Mesendoderm (in vitro differentiated cells): ENCODE data around the gene NCAPD3.

ENCODE experiments used
- DNase-seq: peaks from one replicate; pipeline ENCODE4 v3.0.0; 2013
- H2AK5ac ChIP-seq: 2 replicates; pipeline ENCODE4 v1.6.1; 2013; ENCODE audit warnings: low read length, inconsistent platforms
- H2BK120ac ChIP-seq: 2 replicates; pipeline ENCODE4 v1.6.1; 2013; ENCODE audit warnings: low read depth, mild to moderate bottlenecking, low read length, moderate library complexity, mixed read lengths
- H2BK15ac ChIP-seq: replicated peaks from 2 replicates; pipeline ENCODE4 v1.6.1; 2013; ENCODE audit warnings: low read depth, mild to moderate bottlenecking, moderate library complexity
- H2BK5ac ChIP-seq: 2 replicates; pipeline ENCODE4 v1.6.1; 2013; ENCODE audit warnings: low read length, inconsistent platforms
- H3K18ac ChIP-seq: 2 replicates; pipeline ENCODE4 v1.6.1; 2013; ENCODE audit warnings: mild to moderate bottlenecking, low read length, mixed read lengths
- H3K23ac ChIP-seq: one replicate; pipeline ENCODE4 v1.6.1; 2013; ENCODE audit warnings: low read length
- H3K27ac ChIP-seq: 2 replicates; pipeline ENCODE4 v1.5.1; 2013; ENCODE audit warnings: low read depth, mild to moderate bottlenecking, inconsistent platforms, low read length, moderate library complexity
- H3K27me3 ChIP-seq: 2 replicates; pipeline ENCODE4 v1.6.1; 2013; ENCODE audit warnings: low read length, control low read depth, mild to moderate bottlenecking, inconsistent platforms; ENCODE audit not compliant: insufficient read depth, poor library complexity
- H3K36me3 ChIP-seq: 2 replicates; pipeline ENCODE4 v1.6.1; 2013; ENCODE audit warnings: low read length, inconsistent platforms; ENCODE audit not compliant: control insufficient read depth, insufficient read depth
- H3K4ac ChIP-seq: one replicate; pipeline ENCODE4 v1.6.1; 2013; ENCODE audit warnings: low read depth, mild to moderate bottlenecking, low read length, moderate library complexity
- H3K4me1 ChIP-seq: 2 replicates; pipeline ENCODE4 v1.6.1; 2013; ENCODE audit warnings: low read depth, low read length, inconsistent platforms; ENCODE audit not compliant: control insufficient read depth
- H3K4me2 ChIP-seq: 2 replicates; pipeline ENCODE4 v1.6.1; 2013; ENCODE audit warnings: low read length
- H3K4me3 ChIP-seq: 2 replicates; pipeline ENCODE4 v1.5.1; 2013; ENCODE audit warnings: mild to moderate bottlenecking, low read length
- H3K56ac ChIP-seq: one replicate; pipeline ENCODE4 v1.6.1; 2013; ENCODE audit warnings: low read length
- H3K79me1 ChIP-seq: 2 replicates; pipeline ENCODE4 v1.6.1; 2013; ENCODE audit warnings: low read length, inconsistent platforms
- H3K79me2 ChIP-seq: 2 replicates; pipeline ENCODE4 v1.6.1; 2013; ENCODE audit warnings: mild to moderate bottlenecking, low read length; ENCODE audit not compliant: control insufficient read depth, insufficient read depth
- H3K9ac ChIP-seq: 2 replicates; pipeline ENCODE4 v1.6.1; 2013; ENCODE audit warnings: low read length, inconsistent platforms
- H4K5ac ChIP-seq: one replicate; pipeline ENCODE4 v1.6.1; 2013; ENCODE audit warnings: low read length
- H4K8ac ChIP-seq: one replicate; pipeline ENCODE4 v1.6.1; 2013; ENCODE audit warnings: low read depth, mild to moderate bottlenecking, control low read depth, low read length, moderate library complexity
- WGBS: extraction: QIAGEN DNeasy Blood & Tissue Kit; methylation state at CpG from one replicate; pipeline ENCODE4 v1.1.7; 2013; ENCODE audit warnings: low lambda C conversion rate, missing lambda C conversion rate; ENCODE audit not compliant: insufficient coverage; ENCODE audit errors: extremely low coverage; 5-methylcytosine and 5-hydroxymethylcytosine counted together

The NCAPD3 gene

DNA sequence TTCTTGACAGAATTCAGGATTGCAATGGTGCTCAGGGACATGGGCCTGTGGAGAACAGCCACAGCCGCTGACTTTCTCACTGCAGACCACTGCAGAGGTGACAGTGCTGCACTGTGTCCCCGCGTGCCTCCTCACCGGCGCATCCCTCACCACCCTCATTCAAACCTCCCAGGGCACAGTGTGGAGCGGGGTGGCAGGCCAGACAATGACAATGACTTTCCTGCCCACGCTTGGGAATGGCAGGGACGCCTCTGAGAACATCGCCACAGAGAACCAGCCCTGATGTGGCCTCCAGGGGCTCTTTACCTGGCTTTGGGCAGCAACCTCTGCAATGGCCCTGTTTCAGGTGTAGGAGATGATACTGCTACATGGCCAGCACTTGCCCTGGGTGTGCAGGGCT, 65.7 kb downstream of the NCAPD3 start:
- no peak overlapping the region for H3K56ac ChIP-seq
- peaks cover 28% of the 10 kb centered on the region for H3K36me3 ChIP-seq
- no peak overlapping the region for H4K8ac ChIP-seq
- H3K27ac ChIP-seq = no peak overlapping the region
- no peaks in the 10 kb centered on the region for H3K4me1 ChIP-seq
- no peaks in the 10 kb centered on the region for H3K79me1 ChIP-seq
- H2AK5ac ChIP-seq = no peak overlapping the region
- no peak overlapping the region for H4K5ac ChIP-seq
- H3K79me2 ChIP-seq = no peaks in the 10 kb centered on the region
- no peak overlapping the region for H2BK5ac ChIP-seq
- no peak for DNase-seq
- no peak overlapping the region for H2BK15ac ChIP-seq
- H3K4me2 ChIP-seq = no peak overlapping the region
- no peak overlapping the region for H3K9ac ChIP-seq
- no peak overlapping the region for H2BK120ac ChIP-seq
- no peak overlapping the region for H3K4me3 ChIP-seq
- no CpG with 5 or more reads among the region's 9 CpGs for WGBS
- no peak overlapping the region for H3K23ac ChIP-seq
- no peaks in the 10 kb centered on the region for H3K27me3 ChIP-seq
- no peak overlapping the region for H3K18ac ChIP-seq
- H3K4ac ChIP-seq = no peak overlapping the region

DNA sequence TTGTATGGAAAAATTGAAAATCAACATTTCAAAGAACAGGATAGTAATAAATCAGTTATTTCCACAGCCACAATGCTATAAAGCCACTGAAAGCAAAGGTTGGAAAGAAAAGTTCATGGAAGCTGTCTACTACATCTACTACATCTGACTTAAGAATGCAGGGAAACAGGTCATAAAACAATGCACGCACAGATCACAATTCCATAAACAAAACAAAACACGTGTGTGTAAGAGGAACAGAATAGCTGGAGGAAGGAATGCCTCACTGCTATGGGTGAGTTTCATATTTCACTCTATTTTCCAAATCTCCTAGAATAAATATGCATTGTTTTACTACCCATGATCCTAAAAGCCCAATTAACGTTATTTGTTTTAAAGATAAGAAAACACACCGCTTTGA, 66.3 kb downstream of the NCAPD3 start:
- H3K56ac ChIP-seq = no peak overlapping the region
- H2BK120ac ChIP-seq = no peak overlapping the region
- H3K27me3 ChIP-seq = no peaks in the 10 kb centered on the region
- H3K4me2 ChIP-seq = no peak overlapping the region
- no peak overlapping the region for H3K4me3 ChIP-seq
- no peaks in the 10 kb centered on the region for H3K79me1 ChIP-seq
- no peak overlapping the region for H2AK5ac ChIP-seq
- no peak overlapping the region for H2BK5ac ChIP-seq
- no peak overlapping the region for H3K4ac ChIP-seq
- H3K23ac ChIP-seq = no peak overlapping the region
- no peak overlapping the region for H3K9ac ChIP-seq
- H3K27ac ChIP-seq = no peak overlapping the region
- H3K36me3 ChIP-seq = peaks cover 24% of the 10 kb centered on the region
- H4K8ac ChIP-seq = no peak overlapping the region
- no peaks in the 10 kb centered on the region for H3K4me1 ChIP-seq
- no peak overlapping the region for H2BK15ac ChIP-seq
- no peak overlapping the region for H3K18ac ChIP-seq
- no peak for DNase-seq
- H3K79me2 ChIP-seq = no peaks in the 10 kb centered on the region
- WGBS = no CpG with 5 or more reads among the region's 4 CpGs
- no peak overlapping the region for H4K5ac ChIP-seq

DNA sequence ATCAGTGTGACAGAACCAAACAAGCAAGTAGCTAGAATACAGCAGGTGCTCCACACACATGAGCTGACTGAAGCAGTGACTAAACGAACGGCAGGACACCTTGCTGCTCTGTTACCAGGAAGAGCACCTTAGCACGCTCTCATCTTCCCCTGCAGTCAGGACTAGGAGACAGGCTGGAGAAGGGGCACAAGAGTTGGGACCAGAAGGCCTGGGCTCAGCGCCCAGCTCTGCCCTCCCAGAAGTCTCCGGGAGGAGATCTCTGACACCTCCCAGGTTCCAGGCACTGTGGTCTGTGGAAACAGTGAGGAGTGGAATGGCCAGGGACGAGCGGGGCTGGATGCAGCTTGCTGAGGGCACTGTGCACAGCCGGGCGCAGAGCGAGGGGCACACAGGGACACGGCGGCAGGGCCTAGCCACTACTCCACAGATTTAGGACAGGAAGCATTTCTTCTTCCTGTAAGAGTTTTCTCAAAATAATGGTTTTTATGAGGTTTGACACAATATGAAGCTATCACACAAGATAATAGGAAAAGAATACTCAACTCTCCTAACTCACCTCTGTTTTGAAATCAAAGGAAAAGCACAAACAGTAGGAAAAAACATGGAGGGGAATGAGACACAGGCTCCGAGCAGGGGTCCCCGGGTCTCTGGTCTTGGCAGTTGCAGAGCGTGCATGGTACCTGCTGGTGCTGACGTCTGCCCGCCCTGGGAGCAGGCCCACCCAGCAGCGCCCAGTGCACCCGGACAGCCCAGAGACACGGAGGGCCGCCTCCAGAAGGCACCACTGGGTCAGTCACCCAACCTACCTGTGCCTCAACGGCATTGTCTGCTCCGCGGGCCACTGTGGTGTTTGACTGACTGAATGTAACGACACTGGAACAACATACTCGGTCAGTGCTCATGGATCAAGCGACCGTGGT, 67.6 kb downstream of the NCAPD3 start:
- Histone ChIP-seq H4K5ac (no peak overlapping the region), H3K36me3 (peaks cover 18% of the 10 kb centered on the region), H3K4ac (no peak overlapping the region), H3K4me3 (no peak overlapping the region), H3K18ac (no peak overlapping the region), H2BK15ac (no peak overlapping the region), H2BK120ac (no peak overlapping the region), H3K27ac (no peak overlapping the region), H3K79me2 (no peaks in the 10 kb centered on the region), H3K23ac (no peak overlapping the region), H3K4me2 (no peak overlapping the region), H3K4me1 (no peaks in the 10 kb centered on the region), H4K8ac (no peak overlapping the region), H2AK5ac (no peak overlapping the region), H3K79me1 (no peaks in the 10 kb centered on the region), H3K27me3 (no peaks in the 10 kb centered on the region), H3K9ac (no peak overlapping the region), H3K56ac (no peak overlapping the region), H2BK5ac (no peak overlapping the region)
- no CpG with 5 or more reads among the region's 28 CpGs for WGBS
- no peak for DNase-seq

DNA sequence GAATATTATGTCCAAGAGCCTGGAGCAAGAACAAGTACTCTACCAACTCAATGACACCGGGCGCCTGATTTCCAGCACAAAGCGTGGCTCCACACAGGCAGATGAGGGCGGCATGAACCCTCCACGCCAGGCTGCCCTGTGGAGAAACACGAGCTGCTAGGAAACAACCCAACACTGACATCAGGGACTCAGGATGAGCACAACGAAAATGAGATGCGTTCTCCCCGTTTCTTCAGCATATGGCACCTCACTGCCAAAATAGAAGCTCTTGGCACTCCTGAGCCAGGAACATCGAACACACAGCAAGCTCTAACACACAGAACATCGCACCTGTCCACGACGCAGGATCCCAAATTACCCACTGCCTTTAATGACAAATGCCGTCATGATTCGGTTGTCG, 68.3 kb downstream of the NCAPD3 start:
- Histone ChIP-seq H3K4me1 (no peaks in the 10 kb centered on the region), H4K8ac (no peak overlapping the region), H3K36me3 (peaks cover 19% of the 10 kb centered on the region), H3K4me3 (no peak overlapping the region), H3K4me2 (no peak overlapping the region), H3K79me2 (no peaks in the 10 kb centered on the region), H3K79me1 (no peaks in the 10 kb centered on the region), H3K27me3 (no peaks in the 10 kb centered on the region), H4K5ac (no peak overlapping the region), H3K9ac (no peak overlapping the region), H2AK5ac (no peak overlapping the region), H3K4ac (no peak overlapping the region), H2BK5ac (no peak overlapping the region), H3K23ac (no peak overlapping the region), H2BK15ac (no peak overlapping the region), H3K18ac (no peak overlapping the region), H2BK120ac (no peak overlapping the region), H3K56ac (no peak overlapping the region), H3K27ac (no peak overlapping the region)
- no CpG with 5 or more reads among the region's 16 CpGs for WGBS
- DNase-seq = no peak

DNA sequence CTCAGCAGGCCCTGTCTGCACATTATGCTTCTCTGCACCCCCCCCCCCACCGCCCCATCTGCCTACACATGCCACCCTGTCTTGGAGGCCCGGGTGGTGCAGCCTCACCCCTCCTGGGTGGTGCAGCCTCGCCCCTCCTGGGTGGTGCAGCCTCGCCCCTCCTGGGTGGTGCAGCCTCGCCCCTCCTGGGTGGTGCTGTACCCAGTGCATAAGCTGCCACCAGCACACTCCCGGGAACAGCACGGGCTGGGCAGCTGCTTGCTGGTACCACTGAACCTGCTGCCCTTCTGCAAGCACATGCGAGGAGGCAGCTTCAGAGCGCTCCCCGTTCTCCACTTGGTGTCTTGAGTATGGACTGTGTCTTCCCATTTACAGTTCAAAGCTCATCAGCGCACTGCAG, 69.3 kb downstream of the NCAPD3 start:
- WGBS = no CpG with 5 or more reads among the region's 11 CpGs
- H3K4me2 ChIP-seq = no peak overlapping the region

More for the DNA sequence above, 69.3 kb downstream of the NCAPD3 start:
- Histone ChIP-seq H2BK120ac (no peak overlapping the region), H2BK5ac (no peak overlapping the region), H3K27me3 (no peaks in the 10 kb centered on the region), H4K5ac (no peak overlapping the region), H3K79me2 (no peaks in the 10 kb centered on the region), H3K4me1 (no peaks in the 10 kb centered on the region), H3K4me3 (no peak overlapping the region), H3K36me3 (peaks cover 23% of the 10 kb centered on the region), H3K23ac (no peak overlapping the region), H4K8ac (no peak overlapping the region), H3K79me1 (no peaks in the 10 kb centered on the region), H2AK5ac (no peak overlapping the region), H2BK15ac (no peak overlapping the region), H3K9ac (no peak overlapping the region), H3K27ac (no peak overlapping the region), H3K4ac (no peak overlapping the region), H3K18ac (no peak overlapping the region), H3K56ac (no peak overlapping the region)
- DNase-seq = no peak
